ENCODE data around the gene HACL1.

HACL1 gene

GRCh38 chr3:15522016-15522415, 79.4 kb downstream of the HACL1 start:
- DNase-seq, result no peak

GRCh38 chr3:15521573-15521965, 79.8 kb downstream of the HACL1 start, which contains the start of gene COLQ:
TSS of gene COLQ (minus strand) at chr3:15521706. CDS start at chr3:15521625, 81 bp downstream.
- DNase-seq, result no peak

GRCh38 chr3:15520804-15521572, 80.4 kb downstream of the HACL1 start:
- DNase-seq, result no peak

- DNase-seq, result no peak
These were observed 81.2 kb downstream of the HACL1 start for GRCh38 chr3:15520185-15520584.

GRCh38 chr3:15519096-15519495, 82.3 kb downstream of the HACL1 start:
- no peak for DNase-seq

GRCh38 chr3:15514663-15515340, 86.6 kb downstream of the HACL1 start:
- no peak for DNase-seq

GRCh38 chr3:15513810-15514662, 87.3 kb downstream of the HACL1 start:
- DNase-seq, result no peak

GRCh38 chr3:15513116-15513515, 88.3 kb downstream of the HACL1 start:
- no peak for DNase-seq

- DNase-seq, result no peak
These were observed 89.2 kb downstream of the HACL1 start for GRCh38 chr3:15512166-15512565.

GRCh38 chr3:15511156-15511555, 90.2 kb downstream of the HACL1 start:
- no peak for DNase-seq
